OCI-LY1 (cell line): ENCODE measurements around the gene RTL1.

Experiments
- CTCF ChIP-seq: fragments of 200-600 bp; sonication (generic), shearing (Covaris generic); IDR thresholded peaks from 2 replicates; pipeline ENCODE4 v1.5.1; 2017; ENCODE audit warnings: mild to moderate bottlenecking, antibody characterized with exemption, low read length, moderate library complexity, mixed read lengths
- EZH2 ChIP-seq: fragments of 200-600 bp; sonication (generic), shearing (Covaris generic); IDR thresholded peaks from 2 replicates; pipeline ENCODE4 v1.8.0; 2017; ENCODE audit warnings: borderline replicate concordance, mixed run types, mild to moderate bottlenecking, antibody characterized with exemption, low read length, moderate library complexity, mixed read lengths

DNA sequence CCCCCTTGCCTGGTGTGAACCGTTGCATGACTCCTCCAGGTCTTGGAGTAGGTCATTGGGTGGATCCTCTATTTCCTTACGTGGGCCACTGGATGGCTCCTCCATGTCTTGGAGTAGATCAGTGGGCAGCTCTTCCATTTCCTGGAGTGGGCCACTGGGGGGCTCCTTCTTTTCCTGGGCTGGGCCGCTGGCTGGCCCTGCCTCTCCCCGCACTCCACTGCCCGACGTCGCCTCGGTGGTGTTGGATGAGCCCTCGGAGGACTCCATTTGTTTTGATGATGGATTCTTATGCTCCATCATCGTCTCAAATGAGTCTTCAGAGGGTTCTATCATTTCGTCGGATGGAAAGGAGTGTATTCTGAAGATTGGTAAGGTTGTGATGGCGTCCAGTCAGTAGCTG is 19.1 kb downstream of the RTL1 start:
- TF ChIP-seq CTCF (no peak), EZH2 (no peak)
